GM12872 (cell line): Measurements from ENCODE around the gene EGFL6.

Experiments used
- CTCF ChIP-seq: IDR thresholded peaks from 3 replicates; pipeline ENCODE4 v1.5.1; 2011; ENCODE audit warnings: low read depth, mild to moderate bottlenecking, low read length, moderate library complexity; ENCODE audit not compliant: insufficient read depth

Gene EGFL6

DNA sequence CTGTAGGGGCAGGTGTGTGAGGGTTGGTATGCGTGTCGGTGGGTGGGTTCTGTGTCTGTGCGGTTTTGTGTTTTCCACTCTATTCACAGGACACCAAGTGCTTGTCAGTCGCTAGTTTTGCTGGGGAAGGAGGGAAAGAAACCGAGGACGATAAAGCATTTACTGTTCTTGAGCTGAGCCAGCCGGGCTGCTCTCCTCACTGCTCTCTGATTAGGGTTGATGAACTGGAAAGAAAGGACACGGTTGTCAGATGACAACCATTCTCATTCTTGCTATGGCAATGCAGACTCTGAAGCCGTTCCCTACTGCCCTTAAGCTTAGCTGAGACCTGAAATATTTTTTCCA lies 832 bp downstream of the EGFL6 start:
- TF ChIP-seq CTCF, result no peak

DNA sequence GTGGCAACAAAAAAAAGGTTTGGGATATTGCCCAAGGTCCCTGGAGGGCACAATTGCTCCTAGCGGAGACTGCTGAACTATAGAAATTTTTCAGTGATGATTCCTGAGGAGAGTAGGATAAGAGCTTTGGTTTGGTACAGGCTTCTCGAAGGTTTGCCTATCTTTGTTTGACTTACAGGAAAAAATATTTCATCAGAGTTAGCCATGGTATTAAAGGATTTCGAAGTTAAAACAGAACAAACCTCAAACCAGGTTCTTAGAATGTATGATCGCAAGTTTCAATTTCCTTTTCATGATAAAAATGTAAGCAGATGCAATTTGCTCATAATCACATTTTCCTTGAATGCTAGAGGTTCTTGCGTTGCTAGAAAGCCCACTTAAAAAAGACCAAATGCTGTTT lies 1.7 kb downstream of the EGFL6 start:
- no peak for TF ChIP-seq CTCF

DNA sequence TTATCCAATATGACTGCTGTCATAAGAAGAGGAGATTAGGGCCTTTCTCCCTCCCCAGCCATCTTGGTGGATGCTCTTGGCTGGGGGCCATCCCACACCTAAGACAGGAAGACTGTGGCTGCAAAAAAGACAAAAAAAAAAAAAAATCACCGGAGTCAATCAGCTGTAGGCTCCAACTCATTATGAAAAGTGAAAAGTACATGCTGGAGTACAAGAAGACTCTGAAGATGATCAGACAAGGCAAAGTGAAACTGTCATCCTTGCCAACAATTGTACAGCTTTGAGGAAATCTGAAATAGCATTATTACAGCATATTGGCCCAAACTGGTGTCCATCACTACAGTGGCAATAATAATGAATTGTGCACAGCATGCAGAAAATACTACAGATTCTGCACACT lies 5.2 kb downstream of the EGFL6 start:
- no peak for TF ChIP-seq CTCF

- TF ChIP-seq CTCF, result no peak
Measured at GRCh38 chrX:13579661-13580060, 10.3 kb downstream of the EGFL6 start.

GRCh38 chrX:13581554-13581953 lies 12.2 kb downstream of the EGFL6 start:
- TF ChIP-seq CTCF, result no peak

DNA sequence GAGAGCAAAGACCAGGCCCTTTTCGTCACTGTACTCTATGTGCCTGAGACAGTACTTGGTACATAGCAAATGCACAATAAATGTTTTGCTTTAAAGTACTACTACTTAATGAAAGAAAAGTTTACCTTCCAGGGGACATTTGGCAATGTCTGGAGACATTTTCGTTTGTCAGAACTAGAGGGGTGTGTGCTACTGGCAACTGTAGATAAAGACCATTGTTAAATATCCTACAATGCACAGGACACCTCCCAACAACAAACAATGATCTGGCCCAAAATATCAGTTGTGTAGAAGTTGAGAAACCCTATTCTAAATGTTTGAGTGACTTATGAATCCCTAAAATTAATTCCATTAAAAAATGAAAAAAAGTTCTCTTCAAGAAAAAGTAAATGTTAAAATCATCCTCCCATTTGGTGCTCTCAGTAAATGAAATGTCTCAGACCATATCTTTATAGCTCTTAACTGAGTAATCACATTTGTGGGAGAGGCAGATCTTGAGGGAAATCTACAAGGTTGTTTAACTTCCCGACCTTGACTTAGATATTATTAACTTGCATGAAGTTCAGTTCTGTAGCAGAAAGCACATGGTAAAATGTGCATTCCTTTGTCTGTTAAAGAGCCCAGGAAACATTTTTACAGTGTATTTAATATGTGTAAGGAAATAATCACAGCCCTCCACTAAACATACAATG lies 18.5 kb downstream of the EGFL6 start:
- TF ChIP-seq CTCF, result no peak

GRCh38 chrX:13590207-13590606 lies 20.8 kb downstream of the EGFL6 start:
- no peak for TF ChIP-seq CTCF

GRCh38 chrX:13590914-13591313 lies 21.5 kb downstream of the EGFL6 start:
- no peak for TF ChIP-seq CTCF
